ENCODE measurements around the gene TRIM52.

GRCh38 chr5:181220178-181220515 lies 40.8 kb downstream of the TRIM52 start:
- TF ChIP-seq USF2 (IDR thresholded peaks at IDR 0.05; ENCODE audit: borderline replicate concordance, low read depth, low read length) (no peak), FOXM1 (IDR thresholded peaks at IDR 0.05; ENCODE audit: low read depth) (no peak), CTCF (IDR thresholded peaks at IDR 0.05) (no peak), FOSL2 (IDR thresholded peaks at IDR 0.05; ENCODE audit: borderline replicate concordance, low read depth) (no peak), ZBTB33 (IDR thresholded peaks at IDR 0.05; ENCODE audit: borderline replicate concordance, low read depth) (no peak), NRF1 (IDR thresholded peaks at IDR 0.05; ENCODE audit: low read depth, low read length) (no peak)

All from SK-N-SH (cell line).